GM19043 (cell line): ENCODE data around the gene DGCR6L.
"Not testable (repeated sequence)": the region's sequence is repeated elsewhere in the genome, so short reads cannot be mapped to it uniquely, and the experiment has no call there.

ENCODE experiments used
- ATAC-seq: cut with Tn5 transposase; IDR thresholded peaks from one replicate; pipeline ENCODE4 v1.9.1; 2021; ENCODE audit warnings: low read depth; ENCODE audit not compliant: unreplicated experiment

Gene DGCR6L

DNA sequence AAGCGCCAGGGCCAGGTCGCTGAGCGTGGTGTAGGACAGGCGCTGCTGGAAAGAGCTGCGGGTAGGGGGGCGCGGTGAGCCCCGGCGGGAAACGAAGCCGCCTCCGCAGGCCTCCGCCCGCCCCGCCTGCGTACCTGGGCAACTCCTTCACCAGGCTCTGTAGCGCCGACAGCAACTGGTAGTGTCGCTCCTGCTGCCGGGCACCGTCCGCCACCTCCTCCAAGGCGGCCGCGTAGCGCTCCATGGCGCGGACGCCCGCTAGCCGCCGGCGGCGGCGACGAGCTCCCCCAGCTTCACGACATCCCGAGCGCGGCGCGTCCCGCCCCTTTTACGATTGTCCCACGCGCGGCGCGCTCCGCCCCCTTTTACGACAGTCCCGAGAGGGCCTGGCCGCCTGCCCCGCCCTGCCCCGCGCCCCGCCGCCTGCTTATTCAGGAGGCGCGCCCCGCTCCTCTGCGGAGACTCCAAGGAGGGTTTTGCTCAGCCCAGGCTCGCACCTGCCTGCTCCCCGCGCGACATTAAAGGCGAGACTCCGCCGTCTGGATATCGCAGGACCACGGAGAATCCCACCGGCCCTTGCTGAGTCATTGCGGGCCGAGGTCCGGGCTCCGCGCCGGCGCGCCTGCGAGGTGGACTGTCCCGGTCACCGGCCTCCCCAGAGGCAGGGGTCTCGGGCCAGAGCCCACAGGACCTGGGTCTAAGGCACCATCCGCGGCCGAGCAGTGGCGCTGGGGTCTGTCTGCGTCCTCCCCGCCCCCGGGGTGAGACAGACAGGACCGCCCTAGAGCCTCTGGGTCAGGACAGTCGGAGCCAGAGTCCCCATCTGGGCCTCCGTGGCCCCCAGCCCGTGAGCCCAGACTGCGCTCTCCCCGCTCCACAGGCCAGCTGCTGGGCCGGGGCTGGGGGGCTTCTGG is at the start of gene DGCR6L:
Gene DGCR6L (minus strand): TSS at position 316 of the 914 bp plus-strand sequence. CDS start 72 bp downstream, at position 244.
- ATAC-seq: no peak

DNA sequence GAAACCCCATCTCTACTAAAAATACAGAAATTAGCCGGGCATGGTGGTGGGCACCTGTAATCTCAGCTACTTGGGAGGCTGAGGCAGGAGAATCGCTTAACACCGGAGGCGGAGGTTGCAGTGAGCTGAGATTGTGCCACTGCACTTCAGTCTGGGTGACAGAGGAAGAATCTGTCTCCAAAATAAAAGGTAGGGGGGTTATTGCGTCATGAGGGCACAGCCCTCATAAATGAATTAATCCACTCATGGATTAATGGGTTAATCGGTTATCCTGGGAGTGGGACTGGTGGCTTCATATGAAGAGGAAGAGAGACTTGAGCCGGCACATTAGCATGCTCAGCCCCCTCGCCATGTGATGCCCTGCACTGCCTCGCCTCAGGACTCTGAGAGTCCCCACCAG is 49.0 kb upstream of the DGCR6L start:
- ATAC-seq: not testable (repeated sequence)

DNA sequence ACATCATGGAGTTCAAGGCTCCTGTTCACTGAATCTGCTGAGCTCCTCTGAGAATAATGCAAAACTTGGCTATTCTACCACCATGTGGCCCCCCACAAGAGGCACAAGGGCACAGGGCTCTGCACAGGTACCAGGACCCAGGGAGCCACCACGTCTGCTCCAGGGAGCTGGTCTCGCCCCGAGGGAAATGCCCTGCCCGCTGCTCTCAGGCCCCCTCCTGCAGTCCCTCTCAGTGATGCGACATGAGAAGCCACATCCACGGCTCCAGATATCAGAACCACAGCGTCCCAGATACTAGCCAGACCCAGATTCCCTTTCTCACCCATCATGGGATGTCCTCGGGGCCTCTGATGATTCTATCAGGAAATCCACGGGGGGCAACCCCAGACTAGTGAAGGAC is 47.0 kb upstream of the DGCR6L start:
- not testable (repeated sequence) for ATAC-seq

DNA sequence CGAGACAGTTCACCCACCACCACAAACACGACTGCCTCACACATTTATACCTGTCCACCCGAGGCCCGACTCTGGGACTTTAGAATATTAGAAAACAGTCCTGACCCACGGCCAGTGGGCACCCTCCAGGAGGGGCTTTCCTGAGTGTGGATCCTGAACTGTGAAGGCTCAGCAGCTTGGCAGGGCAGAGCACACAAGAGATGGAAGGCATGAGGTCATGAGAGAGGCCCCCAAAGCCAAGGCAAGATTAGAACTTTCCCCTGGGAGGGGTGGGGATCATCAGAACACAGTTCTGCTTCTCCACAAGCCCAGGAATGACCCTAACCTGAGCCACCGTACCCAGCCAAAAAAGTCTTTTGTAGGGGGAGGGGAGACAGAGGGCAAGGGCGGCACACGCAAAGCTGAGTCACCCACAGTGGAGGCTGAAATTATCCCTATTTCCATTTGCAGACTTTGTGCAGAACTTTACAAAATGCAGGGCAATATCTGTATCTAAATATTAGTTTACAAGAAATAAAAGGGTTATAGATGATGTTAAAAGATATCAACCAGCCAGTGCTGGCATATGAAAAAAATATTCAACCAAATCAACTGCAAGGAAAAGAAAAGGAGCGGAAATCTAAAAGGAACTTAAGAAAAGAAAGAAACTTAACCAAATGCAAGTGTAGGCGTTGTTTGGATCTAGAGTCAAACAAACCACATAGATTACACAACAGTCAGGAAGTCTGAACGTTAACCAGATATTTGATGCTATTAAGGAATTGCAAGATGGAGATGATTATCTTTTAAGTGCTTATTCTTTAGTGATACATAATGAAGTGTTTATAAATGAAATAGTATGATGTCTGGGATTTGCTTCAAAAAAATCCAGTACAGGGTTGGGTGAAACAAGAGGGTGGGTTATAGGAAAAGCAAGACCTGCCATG is 44.7 kb upstream of the DGCR6L start:
- not testable (repeated sequence) for ATAC-seq

DNA sequence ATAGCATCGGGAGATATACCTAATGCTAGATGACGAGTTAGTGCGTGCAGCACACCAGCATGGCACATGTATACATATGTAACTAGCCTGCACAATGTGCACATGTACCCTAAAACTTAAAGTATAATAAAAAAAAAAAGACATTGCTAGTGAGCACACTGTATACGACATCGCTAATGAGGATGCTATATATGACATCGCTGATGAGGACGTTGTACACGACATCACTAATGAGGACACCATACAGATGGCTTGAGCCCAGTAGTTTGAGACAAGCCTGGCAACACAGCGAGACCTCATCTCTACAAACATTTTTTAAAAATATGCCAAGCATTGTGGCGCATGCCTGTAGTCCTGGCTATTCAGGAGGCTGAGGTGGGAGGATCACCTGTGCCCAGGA is 42.5 kb upstream of the DGCR6L start:
- ATAC-seq: not testable (repeated sequence)

DNA sequence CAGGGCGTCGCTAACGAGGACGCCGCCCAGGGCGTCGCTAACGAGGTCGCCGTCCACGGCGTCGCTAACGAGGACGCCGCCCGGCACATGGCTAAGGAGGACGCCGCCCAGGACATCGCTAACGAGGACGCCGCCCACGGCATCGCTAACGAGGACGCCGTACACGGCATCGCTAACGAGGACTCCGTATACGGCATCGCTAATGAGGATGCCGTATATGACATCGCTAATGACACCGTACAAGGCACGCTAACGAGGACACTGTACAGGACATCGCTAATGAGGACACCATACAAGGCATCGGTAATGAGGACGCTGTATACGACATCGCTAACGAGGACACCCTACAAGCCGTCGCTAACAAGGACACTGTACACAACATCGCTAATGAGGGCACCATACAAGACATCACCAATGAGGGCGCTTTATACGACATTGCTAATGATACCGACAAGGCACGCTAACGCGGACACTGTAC is 41.9 kb upstream of the DGCR6L start:
- not testable (repeated sequence) for ATAC-seq

DNA sequence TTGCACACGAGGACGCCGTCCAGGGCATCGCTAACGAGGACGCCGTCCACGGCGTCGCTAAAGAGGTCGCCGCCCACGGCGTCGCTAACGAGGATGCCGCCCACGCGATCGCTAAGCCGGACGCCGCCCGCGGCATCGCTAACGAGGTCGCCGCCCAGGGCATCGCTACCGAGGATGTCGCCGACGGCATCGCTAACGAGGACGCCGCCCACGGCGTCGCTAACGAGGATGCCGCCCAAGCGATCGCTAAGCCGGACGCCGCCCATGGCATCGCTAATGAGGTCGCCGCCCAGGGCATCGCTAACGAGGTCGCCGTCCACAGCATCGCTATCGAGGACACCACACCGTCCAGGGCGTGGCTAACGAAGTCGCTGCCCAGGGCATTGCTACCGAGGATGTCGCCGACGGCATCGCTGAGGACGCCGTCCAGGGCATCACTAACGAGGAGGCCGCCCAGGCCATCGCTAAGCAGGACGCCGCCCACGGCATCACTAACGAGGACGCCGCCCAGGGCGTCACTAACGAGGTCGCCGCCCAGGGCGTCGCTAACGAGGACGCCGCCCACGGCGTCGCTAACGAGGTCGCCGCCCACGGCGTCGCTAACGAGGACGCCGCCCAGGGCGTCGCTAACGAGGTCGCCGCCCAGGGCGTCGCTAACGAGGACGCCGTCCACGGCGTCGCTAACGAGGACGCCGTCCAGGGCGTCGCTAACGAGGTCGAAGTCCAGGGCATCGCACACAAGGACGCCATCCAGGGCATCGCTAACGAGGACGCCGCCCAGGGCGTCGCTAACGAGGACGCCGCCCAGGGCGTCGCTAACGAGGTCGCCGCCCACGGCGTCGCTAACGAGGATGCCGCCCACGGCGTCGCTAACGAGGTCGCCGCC is 41.2 kb upstream of the DGCR6L start:
- ATAC-seq: not testable (repeated sequence)

DNA sequence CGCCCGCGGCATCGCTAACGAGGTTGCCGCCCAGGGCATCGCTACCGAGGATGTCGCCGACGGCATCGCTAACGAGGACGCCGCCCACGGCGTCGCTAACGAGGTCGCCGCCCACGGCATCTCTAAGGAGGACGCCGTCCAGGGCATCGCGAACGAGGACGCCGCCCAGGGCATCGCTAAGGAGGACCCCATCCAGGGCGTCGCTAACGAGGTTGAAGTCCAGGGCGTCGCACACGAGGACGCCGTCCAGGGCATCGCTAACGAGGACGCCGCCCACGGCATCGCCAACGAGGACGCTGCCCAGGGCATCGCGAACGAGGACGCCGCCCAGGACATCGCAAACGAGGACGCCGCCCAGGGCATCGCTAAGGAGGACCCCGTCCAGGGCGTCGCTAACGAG is 40.4 kb upstream of the DGCR6L start:
- not testable (repeated sequence) for ATAC-seq

DNA sequence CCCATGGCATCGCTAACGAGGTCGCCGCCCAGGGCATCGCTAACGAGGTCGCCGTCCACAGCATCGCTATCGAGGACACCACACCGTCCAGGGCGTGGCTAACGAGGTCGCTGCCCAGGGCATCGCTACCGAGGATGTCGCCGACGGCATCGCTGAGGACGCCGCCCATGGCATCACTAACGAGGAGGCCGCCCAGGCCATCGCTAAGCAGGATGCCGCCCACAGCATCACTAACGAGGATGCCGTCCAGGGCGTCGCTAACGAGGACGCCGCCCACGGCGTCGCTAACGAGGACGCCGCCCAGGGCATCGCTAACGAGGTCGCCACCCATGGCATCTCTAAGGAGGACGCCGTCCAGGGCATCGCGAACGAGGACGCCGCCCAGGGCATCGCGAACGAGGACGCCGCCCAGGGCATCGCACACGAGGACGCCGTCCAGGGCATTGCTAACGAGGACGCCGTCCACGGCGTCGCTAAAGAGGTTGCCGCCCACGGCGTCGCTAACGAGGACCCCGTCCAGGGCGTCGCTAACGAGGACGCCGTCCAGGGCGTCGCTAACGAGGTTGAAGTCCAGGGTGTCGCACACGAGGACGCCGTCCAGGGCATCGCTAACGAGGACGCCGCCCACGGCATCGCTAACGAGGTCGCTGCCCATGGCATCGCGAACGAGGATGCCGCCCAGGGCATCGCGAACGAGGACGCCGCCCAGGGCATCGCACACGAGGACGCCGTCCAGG is 38.8 kb upstream of the DGCR6L start:
- ATAC-seq: not testable (repeated sequence)

DNA sequence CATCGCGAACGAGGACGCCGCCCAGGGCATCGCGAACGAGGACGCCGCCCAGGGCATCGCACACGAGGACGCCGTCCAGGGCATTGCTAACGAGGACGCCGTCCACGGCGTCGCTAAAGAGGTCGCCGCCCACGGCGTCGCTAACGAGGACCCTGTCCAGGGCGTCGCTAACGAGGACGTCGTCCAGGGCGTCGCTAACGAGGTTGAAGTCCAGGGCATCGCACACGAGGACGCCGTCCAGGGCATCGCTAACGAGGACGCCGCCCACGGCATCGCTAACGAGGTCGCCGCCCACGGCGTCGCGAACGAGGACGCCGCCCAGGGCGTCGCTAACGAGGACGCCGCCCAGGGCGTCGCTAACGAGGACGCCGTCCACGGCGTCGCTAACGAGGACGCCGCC is 38.1 kb upstream of the DGCR6L start:
- not testable (repeated sequence) for ATAC-seq

DNA sequence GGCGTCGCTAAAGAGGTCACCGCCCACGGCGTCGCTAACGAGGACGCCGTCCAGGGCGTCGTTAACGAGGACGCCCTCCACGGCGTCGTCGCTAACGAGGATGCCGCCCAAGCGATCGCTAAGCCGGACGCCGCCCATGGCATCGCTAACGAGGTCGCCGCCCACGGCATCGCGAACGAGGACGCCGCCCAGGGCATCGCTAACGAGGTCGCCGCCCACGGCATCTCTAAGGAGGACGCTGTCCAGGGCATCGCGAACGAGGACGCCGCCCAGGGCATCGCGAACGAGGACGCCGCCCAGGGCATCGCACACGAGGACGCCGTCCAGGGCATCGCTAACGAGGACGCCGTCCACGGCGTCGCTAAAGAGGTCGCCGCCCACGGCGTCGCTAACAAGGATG is 37.0 kb upstream of the DGCR6L start:
- ATAC-seq: not testable (repeated sequence)

DNA sequence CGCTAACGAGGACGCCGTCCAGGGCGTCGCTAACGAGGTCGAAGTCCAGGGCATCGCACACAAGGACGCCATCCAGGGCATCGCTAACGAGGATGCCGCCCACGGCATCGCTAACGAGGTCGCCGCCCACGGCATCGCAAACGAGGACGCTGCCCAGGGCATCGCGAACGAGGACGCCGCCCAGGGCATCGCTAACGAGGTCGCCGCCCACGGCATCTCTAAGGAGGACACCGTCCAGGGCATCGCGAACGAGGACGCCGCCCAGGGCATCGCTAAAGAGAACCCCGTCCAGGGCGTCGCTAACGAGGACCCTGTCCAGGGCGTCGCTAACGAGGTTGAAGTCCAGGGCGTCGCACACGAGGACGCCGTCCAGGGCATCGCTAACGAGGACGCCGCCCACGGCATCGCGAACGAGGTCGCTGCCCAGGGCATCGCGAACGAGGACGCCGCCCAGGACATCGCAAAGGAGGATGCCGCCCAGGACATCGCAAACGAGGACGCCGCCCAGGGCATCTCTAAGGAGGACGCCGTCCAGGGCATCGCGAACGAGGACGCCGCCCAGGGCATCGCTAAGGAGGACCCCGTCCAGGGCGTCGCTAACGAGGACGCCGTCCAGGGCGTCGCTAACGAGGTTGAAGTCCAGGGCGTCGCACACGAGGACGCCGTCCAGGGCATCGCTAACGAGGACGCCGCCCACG is 36.2 kb upstream of the DGCR6L start:
- not testable (repeated sequence) for ATAC-seq

DNA sequence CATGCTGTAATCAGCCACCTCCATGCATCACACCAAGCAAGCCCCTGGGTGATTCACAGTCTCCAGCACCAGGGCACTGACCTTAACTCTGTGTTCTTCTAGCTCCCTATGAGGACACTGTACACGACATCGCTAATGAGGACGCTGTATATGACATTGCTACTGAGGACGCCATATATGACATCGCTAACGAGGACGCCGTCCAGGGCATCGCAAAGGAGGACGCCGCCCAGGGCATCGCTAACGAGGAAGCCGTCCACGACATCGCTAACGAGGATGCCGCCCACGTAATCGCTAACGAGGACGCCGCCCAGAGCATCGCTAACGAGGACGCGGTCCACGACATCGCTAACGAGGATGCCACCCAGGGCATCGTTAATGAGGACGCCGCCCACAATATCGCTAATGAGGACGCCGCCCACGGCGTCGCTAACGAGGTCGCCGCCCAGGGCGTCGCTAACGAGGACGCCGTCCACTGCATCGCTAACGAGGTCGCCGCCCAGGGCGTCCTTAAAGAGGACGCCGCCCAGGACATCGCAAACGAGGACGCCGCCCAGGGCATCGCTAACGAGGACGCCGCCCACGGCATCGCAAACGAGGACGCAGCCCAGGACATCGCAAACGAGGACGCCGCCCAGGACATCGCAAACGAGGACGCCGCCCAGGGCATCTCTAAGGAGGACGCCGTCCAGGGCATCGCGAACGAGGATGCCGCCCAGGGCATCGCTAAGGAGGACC is 34.5 kb upstream of the DGCR6L start:
- ATAC-seq: no peak

DNA sequence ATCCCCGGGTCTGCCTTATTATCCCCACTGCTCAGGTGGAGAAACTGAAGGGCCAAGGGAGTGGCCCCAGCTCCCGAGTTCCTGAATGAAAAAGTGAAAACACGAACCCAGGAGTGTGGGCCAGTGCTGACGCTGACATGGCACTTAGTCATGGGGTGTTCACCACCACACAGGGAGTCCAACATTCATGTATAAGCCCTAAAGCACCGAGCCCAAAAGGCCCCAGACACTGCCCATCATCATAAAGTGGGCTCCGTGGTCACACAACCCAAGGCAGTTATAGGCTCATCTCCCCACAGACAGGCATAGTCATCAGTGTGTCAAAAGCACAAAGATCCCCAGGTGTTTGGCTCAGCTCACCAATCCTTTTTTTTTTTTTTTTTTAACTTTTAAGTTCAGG is 32.7 kb upstream of the DGCR6L start:
- not testable (repeated sequence) for ATAC-seq

DNA sequence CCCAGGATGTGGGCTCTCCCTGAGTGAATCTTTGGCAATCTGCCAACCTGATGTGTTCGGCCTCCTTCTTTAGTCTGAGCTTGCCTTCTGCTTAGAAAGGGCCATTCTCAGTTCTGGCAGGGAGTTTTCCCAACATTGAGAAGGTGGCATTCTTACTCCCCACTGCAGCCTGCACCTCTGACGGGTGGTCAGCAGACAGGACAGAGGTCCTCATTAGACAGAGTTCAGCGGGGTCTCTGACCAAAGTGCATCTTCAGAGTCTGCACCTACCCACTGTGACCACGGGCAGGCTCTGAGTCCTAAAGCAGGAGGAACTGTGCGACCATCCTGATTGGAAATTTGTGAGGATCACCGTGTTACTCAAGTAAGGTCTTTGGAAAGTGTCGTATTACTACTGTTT is 26.7 kb upstream of the DGCR6L start:
- not testable (repeated sequence) for ATAC-seq

DNA sequence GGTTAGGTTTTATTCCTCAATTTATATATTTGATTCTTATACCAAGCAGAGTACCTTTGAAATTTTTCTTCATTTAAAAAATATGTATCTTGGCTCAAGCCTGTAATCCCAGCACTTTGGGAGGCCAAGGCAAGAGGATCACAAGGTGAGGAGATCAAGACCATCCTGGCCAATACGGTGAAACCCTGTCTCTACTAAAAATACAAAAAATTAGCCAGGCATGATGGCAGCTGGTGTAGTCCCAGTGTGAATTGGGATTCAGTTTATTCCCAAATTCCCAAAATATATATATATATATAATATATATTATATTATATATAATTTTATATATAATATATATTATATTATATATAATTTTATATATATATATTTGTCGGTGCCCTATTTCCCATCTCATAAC is 18.4 kb upstream of the DGCR6L start:
- ATAC-seq: not testable (repeated sequence)

DNA sequence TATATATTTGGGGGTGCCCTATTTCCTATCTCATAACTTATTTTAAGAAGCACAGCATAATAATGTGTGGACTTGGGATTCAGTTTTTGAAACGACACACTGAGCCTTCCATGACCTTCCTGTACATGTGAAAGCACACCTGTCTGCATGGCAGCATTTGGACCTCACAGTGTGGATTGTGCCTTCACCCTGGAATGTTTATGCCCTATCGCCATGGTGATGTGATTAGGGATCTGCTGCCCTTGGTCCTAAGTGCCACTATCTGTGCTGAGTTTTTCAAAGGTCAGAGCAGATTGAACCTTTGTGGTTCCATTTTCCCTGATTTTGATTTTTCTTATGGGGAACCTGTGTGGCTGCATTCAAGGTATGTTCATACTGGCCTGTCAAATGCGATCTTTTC is 17.9 kb upstream of the DGCR6L start:
- ATAC-seq: not testable (repeated sequence)

DNA sequence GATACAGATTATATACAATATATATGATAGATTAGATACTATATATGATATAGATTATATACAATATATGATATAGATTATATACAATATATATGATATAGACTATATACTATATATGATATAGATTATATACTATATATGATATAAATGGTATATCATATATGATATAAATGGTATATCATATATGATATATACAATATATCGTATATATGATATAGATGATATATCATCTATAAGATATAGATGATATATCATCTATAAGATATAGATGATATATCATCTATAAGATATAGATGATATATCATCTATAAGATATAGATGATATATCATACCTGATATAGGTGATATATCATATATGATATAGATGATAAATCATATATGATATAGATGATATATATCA is 16.7 kb upstream of the DGCR6L start:
- not testable (repeated sequence) for ATAC-seq
